DND-41 (cell line): Measurements from ENCODE around the gene CXCR3.

Experiments
- CTCF ChIP-seq: IDR thresholded peaks from 2 replicates; pipeline ENCODE4 v1.5.1; 2012; ENCODE audit warnings: borderline replicate concordance, low read length, moderate library complexity, mild to moderate bottlenecking; ENCODE audit not compliant: poor library complexity, severe bottlenecking; ENCODE audit errors: extremely low read depth
- EZH2 ChIP-seq: IDR thresholded peaks from 3 replicates; pipeline ENCODE4 v1.6.1; 2012; ENCODE audit warnings: borderline replicate concordance, low read depth, mild to moderate bottlenecking, moderate library complexity, low read length, inconsistent platforms; ENCODE audit not compliant: severe bottlenecking

DNA sequence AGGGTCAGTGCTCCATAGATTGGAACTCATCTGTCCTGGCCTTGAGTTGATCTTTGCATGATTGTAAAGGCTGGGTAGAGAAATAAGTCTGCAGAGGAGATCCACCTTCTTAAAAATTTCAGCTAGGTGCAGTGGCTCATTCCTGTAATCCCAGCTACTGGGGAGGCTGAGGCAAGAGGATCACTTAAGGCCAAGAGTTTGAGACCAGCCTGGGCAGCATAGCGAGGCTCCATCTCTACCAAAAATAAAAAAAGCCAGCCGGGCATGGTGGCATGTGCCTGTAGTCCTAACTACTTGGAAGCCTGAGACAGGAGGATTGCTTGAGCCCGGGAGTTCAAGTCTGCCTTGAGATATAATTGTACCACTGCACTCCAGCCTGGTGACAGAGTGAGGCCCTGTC, 476 bp upstream of the CXCR3 start:
- TF ChIP-seq CTCF (no peak), EZH2 (no peak)
